A549 treated with RU486 at 1 μM for 4 hours (cell line): Measurements from ENCODE around the gene AXIN2. TPM values are rescaled to one million over a fixed set of nuclear protein-coding genes. Genes with fewer than 3 reads are reported as not detected.

Source experiments
- total RNA-seq: library from RNA; stranded (reverse); fragments of 200-300 nt; extraction: Qiagen RNA extraction; gene quantifications from 5 replicates; pipeline ENCODE4 v1.2.3, GENCODE V29; 2022; ENCODE audit warnings: low read depth

The AXIN2 gene, protein sequence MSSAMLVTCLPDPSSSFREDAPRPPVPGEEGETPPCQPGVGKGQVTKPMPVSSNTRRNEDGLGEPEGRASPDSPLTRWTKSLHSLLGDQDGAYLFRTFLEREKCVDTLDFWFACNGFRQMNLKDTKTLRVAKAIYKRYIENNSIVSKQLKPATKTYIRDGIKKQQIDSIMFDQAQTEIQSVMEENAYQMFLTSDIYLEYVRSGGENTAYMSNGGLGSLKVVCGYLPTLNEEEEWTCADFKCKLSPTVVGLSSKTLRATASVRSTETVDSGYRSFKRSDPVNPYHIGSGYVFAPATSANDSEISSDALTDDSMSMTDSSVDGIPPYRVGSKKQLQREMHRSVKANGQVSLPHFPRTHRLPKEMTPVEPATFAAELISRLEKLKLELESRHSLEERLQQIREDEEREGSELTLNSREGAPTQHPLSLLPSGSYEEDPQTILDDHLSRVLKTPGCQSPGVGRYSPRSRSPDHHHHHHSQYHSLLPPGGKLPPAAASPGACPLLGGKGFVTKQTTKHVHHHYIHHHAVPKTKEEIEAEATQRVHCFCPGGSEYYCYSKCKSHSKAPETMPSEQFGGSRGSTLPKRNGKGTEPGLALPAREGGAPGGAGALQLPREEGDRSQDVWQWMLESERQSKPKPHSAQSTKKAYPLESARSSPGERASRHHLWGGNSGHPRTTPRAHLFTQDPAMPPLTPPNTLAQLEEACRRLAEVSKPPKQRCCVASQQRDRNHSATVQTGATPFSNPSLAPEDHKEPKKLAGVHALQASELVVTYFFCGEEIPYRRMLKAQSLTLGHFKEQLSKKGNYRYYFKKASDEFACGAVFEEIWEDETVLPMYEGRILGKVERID
- 0.75 to 1.3 TPM (median 0.99 TPM) in 5 replicates for total RNA-seq

DNA sequence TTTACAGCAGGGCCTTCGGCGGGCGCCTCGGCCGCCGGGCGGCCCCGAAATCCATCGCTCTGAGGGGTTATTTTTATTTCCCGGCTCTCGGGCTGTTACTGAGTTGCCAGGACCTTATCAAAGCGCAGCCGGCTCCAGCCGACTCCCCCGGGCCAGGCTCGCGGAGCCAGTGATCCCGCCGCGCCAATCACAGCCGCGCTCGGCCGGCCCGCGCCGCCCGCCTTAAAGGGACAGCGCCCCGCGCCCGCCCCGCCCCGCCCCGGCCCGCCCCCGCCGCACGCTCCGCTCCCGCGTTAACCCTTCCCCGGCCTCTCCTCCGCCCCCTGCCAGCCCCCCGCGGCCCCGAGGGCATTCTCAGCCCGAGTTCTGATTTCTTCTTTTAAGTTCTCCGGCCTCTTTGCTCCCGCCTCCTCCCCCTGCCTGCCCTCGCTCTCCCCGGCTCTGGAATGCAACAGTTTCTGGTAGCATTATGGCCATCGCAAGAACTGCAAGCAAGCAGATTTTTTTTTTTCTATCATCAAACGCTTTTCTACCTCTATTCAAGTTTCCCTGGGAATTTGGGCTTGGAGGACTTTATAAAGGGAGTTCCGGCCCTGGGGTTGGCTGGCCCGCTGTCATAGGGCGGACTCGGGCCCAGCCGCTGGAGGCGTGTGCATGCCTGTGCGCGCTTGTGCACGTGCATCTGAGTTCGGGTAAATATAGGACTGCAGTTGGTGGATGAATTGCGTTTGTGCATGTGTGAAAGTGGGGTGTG is at the start of gene AXIN2:
Gene AXIN2 (minus strand): TSS at position 197 of the 754 bp plus-strand sequence. CDS start 3,028 bp downstream, outside the sequence.

